Fibroblast of skin of right biceps (primary cell): ENCODE data around the gene SRGAP2C.
"Not testable (repeated sequence)": the region's sequence is repeated elsewhere in the genome, so short reads cannot be mapped to it uniquely, and the experiment has no call there.

Source experiments
- DNase-seq: peaks from one replicate; pipeline ENCODE4 v3.0.0-alpha.2; 2013

The SRGAP2C gene

DNA sequence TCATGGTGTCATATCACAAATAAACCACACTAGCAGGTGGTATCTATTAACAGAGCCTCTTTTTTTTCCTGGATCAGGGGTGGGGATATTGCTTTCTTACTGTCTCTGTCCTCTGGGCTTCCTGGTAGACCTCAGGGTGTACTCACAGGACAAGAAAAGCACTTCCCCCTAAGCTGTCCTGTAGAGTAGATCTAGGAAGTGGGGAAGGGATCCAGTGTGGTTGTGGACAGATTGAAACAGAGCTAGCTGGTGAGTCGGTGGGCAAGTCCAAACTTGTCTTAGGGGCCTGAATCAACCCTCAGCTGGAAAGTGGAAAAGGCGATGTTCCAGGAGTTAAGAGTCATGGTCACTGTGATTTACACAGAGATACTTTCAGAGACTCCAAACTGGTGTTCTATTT lies 96.7 kb downstream of the SRGAP2C start:
- not testable (repeated sequence) for DNase-seq

DNA sequence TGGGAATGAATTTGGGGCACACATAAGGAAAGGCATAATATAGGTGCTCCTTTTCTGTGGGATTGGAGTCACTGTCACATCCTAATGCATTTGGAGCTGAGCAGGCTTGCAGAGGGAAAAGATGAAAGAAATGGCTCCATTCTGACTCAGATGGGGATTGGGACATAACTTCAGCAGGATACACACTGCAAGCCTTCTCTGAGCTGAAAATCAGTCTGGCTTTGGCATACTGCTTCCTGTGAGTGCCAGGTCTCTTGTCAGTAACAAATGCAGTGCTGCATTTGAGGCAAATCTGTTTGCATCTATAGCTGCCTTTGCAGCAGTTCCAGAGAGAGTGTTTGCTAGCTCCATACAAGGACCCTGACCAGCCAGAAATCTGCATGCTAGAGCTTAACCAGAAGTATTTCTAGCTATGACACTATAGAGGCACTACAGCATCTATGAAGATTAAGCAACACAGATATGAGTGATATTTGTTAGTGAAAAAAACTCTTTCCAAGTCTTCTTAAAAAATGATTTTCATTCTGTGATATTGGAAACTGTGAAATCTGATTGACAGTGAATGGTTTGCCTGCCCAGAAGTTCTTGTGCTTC lies 98.9 kb downstream of the SRGAP2C start:
- peak; percentile 18 for DNase-seq

DNA sequence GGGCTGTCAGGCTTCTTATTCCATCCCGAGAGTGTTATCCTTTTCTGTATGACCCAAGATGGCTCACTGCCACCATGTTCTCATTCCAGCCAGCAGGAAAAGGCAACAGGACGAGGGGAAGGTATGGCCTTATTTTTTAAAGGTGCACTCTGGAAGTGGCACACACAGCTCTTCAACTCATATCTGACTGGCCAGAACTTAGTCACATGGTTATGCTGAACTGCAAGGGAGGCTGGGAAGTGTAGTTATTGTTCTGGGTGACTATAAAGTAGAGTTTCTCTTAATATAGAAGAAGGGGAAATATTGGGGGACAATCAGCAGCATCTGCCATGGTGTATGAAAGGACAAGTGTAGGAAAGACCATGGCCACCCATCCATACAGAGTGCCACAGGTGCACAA lies 107.8 kb downstream of the SRGAP2C start:
- DNase-seq = not testable (repeated sequence)

DNA sequence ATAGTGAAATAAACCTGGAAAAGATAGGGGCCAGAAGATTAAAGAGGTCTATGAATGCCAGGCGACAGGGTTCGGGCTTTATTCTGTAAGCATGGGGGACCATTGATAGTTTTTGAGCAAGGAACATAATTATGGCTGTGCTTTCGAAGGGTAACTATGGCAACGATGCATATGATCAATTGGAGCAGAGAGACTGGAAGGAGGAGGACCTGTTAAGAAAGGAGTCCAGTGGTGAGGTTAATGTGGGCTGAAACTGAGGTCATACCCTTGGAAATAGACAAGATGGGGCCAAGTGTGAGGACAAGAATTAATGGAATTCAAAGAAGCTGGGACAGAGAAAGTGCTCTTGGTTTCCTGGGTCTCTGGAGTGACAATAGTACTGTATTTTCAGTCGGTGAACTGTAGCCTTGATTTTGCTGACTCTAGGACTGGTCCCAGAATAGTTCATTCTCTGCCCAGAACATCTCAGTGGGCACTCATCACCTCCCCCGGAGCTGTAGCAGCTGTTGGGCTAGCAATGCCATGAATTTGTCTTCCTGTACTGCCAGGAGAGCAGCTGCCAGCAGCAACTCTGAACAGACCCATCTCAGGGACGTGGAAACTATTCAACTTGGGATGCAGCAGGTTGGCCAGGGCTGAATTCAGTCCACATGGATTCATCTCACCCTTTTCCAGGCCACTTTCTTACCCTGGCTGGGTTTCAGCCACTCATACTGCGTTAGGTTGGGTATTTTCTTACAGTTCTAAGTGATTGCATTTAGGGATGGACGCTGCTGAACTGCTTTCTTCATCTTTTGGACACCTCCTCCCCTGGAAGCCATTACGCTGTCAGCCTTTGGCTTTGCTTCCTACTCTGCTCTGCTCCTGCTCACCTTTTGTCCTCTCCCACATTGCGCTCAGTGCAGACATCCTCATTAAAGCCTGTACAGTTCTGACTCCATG lies 108.8 kb downstream of the SRGAP2C start:
- peak; percentile 0 for DNase-seq

DNA sequence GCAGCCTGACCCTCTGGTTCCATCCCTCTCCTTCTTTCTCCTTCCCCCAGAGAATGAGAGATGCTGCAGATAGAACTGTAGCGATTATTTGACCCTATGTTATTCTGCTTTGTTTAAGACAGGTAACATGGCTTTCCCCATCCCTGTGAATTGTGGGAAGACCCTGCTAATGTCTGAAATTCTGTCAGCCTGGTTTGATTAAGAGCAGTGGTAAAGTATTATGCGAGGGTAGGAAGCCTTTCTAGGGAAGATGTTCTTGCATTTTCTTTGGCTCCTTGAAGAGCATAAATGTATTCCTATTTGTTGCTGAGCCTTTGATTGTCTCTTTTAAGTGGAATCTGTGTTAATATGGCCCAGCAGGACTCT lies 109.4 kb downstream of the SRGAP2C start:
- DNase-seq = not testable (repeated sequence)

DNA sequence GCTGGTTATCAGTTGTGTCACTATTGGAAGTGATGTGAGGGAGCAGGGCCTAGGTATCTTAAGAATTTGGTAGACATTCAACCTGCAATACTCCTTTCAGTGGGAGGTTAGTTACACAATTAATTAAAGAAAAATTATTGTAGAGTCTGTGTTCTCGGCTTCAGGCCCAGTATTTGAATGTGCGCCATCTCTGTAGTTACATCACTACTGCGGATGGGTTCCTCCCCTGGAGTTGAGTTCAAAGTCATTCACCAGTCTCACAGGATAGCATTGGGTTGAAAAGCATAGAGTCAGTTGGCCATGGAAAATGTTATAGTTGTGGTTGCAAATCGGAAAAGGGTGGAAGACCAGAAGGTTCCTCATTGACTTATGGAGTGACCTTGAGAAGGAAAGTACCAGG lies 111.8 kb downstream of the SRGAP2C start:
- not testable (repeated sequence) for DNase-seq

DNA sequence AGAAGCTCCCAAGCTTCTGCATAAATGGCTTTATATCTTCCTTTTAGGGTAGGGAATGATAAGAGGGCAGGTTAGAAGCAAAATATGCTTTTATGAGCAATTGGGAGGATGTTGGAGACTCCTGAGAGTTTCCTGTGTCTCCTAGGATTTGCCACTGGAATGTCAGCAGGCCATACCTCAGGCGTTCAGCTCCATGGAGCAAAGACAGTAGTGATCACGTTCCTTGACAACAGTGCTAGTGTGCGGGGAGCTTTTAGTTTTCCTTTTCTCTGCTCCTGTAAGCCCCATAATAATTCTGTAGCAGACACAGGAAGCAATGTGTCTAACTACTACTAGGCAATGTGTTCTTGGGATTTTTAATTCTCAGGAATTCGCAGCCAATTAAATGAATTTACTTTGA lies 113.8 kb downstream of the SRGAP2C start:
- not testable (repeated sequence) for DNase-seq

DNA sequence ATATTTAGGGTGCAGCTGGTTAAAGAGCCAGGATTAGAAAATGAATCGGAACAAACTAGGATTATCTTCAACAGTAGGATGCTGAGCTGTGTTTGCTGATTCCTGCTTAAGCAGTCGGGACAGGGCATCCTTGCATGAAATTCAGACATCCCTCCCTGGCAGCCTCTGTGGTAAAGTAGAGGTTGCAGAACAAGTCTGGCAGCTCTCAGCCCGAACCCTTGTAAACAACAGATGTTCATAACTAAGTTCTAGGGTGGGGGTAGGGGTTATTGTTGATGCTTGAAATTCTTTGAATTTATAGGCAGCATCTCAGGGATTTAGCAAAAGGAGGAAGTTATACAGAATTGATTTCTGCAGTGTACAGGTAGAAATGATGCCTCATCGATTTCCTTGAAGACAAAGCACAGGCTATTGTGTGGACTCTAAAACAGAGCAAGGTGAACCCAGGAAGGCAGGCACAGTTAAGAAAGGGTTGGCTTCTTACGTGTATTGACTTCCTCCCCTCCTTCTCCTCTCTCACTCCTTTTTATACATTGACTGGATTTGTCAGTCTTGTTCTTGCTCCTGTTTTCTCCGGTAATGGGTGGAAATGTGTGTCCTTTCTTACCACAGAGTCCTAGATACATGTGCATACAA lies 114.9 kb downstream of the SRGAP2C start:
- not testable (repeated sequence) for DNase-seq

DNA sequence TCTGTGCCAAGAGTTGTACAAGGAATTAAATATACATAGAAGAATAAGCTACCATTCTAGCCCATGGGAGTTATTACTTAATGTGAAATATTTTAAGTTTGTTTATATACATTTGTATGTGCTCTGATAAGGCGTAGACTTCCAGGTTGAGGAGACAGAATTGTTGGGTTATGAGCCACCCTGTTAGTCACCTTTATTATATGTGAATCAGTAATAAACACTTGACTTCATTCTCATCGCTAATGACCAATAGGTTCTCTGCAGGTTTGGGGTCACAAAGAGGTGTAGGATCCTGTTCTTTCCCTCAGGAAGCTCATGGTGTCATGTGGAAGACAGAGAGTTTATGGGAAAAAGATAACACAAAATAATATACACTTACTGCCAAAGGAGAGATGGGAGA lies 117.1 kb downstream of the SRGAP2C start:
- not testable (repeated sequence) for DNase-seq

DNA sequence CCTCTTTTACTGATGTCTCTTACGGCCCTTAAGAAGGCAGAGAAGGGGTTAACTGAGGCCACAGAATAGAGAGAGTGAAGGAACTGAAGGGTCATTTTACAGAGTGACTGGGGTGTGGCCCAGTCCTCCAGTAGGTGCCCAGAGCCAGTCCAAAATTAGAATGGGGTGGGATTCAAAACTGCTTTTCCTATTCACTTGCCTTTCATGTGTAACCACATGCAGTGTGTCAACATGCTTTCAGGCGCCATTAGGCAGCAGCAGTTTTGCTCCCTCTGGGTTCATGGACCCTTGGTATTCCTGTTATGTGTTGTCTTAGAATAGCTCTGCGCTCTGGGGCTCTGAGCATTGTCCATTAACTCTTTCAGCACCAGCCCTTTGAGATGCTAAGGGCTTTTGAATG lies 123.0 kb downstream of the SRGAP2C start:
- not testable (repeated sequence) for DNase-seq

DNA sequence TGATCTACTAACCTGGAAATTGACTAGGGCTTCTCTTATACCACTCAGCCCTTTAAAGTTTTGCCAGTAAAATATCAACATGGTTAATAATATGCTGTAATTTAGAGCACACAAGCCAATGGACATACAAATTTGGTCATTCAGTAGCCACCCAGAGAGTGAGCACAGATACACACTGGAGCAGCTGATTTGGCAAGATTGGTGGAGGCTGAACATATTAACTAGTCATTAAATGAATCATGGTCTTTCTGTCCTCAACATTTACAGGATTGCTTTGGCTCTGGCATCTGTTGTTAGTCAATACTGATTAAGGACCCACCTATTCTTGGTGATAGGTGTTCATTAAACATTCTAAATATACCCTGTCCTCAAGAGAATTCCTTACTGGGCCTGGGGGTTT lies 130.7 kb downstream of the SRGAP2C start:
- DNase-seq = not testable (repeated sequence)

DNA sequence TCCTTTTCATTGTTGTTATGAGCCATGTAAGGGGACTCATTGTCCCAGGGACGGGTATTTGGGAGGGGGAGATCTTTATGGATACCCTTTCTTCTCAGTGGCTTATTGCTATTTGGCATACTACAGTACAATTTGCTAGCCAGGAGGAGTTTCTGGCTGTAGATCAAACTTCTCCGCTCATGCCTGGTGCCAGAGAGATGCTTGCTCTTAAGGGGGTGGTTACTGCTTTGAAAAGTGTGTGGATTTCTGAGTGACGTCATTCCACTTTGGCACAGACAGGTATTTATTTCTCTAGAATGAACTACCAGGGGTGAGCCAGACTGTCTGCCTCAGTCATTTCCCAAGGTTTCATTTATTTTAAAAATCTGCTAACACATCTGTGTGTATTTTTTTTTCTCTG lies 131.3 kb downstream of the SRGAP2C start:
- DNase-seq = not testable (repeated sequence)

DNA sequence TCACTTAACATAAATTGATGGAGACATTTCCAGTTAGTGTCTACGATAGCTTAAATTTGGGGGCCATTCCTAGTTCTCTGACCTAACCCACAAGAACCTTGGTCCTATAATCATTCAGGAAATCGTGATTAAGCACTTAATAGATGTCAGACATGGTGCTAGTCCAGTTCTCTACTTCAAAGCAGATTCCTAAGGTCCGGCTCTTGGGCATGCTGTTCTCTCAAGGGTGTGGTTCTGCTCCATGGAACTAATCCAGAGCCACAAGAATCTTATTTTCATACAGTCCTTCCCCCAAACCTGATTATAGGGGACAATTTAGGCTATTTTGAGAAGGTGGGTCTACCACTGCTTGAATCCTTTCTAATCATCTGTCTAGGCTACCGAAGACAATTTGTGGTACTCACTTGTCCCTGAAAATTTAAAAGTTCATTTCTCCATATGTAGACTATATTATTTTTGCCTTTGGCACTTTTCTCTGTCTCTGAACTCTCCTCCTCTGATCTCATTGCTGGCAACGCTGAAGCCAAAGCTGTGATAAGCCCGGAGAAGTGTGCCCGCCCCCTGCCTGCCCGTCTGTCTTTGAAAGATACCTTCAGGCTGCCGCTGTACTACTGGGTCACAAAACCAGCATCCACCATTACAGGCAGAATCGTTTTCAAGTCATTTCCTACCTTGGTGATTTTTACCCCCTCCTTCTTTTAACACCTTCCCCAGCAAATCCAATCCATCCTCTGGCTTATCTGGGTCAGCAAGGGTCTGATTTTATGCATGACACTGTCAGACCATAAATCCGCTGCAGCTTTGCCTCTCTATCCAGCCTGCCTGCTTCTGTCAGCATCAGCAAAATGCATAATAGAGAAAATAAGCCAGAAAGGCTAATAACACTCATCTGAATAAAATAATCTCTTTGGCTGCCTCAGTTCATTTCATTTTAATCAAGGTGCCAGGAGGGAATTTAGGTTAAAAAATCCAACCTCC lies 133.0 kb downstream of the SRGAP2C start:
- DNase-seq = not testable (repeated sequence)

DNA sequence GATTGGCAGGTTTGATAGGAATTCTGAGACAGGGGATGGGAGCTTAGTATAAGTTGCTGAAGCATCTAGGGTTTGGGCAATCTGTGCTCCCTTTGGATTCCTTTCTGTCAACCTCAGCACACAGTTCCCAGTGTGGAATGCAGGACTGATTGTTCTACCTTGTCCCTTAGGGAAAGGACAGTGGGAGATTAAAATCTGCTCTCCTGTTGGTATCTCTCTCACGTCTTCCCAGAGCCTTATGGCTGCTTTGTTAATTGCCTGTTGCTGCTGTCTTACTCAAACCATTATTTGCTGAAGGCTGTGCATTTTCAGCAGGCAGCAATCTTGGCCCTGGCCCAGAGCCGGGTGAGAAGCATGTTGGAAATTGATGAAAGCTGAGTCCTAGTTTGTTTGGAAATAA lies 133.9 kb downstream of the SRGAP2C start:
- DNase-seq = not testable (repeated sequence)

DNA sequence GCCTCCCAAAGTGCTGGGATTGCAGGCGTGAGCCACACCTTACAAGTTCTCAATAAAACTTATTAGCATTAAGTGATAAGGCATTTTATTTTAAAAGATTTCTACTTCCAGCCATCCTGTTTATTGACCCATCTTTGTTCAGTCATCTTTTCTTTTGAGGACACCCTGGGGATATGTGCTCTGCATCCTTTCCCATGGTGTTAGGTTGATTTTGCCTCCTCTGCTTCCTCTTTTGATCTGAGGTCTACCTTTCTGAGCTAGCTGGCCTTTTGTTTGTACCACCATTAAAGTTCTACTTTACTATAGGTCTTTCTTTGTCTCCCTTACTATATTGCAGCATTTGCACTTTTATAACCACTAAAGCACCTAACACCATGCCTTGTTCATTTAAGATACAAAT lies 136.9 kb downstream of the SRGAP2C start:
- DNase-seq = not testable (repeated sequence)

DNA sequence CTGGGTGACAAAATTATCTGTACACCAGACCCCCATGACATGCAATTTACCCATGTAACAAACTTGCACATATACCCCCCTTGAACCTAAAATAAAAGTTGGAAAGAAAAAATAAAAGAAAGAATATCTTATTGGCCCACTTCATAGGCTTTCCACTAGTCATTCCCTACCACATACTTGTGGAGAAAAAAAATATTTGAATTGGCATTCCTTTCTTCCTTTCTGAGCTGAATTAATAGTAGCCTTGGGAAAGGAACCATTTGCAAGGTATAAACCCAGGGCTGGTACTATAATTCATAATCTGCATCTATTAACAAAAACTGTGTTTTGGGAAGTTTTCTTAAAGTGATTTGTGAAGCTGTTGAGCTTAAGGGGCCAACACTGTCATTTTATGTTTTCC lies 140.0 kb downstream of the SRGAP2C start:
- not testable (repeated sequence) for DNase-seq

DNA sequence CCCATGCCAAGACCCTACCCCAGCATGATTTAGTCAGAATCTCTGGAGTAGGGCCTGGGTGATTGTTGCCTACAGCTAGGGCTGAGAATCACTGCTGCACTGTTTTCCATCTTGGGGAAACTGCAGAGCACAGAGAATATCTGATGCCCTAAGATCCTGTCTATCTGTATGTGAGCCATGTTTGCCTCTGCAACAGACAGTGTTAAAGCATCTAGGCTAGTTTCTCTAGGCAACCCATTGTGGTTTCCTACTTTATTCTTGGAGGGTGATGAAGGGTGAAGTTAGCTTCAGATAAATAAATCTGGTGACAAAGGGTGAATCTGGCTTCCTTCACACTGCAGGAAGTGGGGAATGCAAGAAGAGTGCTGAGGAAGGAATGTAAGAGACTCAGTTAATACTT lies 147.4 kb downstream of the SRGAP2C start:
- not testable (repeated sequence) for DNase-seq

DNA sequence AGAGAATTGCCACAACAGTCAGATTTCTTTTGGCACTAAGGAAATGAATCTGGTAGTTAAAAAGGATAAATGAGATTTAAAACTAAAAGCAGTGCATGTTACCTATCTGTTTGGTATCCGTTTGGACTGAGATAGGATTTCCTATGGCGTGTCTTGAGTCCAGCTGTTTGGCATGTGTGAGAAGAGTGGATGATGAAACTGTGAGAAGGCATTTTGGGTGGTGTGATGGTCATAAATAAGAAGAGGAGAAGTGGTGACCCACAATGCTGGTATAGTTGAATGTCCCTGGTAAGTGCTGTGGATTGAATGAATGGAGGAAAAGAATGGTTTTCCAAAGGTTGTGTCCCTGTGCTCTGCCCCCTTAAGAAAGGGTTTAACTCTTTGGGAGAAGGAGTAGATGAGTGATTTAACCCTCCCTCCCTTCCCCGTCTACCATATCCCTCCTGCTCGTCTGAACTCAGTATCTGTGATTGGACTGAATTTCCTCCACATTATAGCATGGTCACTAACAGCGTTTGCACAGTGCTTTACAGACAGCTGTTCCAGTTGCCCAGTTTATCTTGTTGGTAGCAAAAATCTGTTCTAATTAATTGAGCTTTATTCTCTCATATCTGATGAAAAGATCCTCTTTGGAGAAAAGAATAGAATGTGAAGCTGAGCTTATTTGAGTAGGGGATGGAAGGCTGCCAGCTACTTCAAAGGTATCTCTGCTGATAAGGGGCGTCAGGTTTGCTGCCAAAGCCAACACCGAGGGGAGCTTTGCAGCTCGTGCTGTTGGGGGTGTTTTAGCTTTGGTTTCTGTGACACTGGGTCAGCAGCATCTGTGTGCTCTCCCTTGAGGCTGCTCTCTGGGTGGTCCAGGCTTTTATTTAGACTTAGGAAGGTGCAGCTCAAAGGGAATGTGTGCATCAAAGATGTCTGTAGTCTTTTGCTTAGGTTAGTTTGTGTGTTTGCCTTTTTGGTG lies 148.1 kb downstream of the SRGAP2C start:
- not testable (repeated sequence) for DNase-seq

DNA sequence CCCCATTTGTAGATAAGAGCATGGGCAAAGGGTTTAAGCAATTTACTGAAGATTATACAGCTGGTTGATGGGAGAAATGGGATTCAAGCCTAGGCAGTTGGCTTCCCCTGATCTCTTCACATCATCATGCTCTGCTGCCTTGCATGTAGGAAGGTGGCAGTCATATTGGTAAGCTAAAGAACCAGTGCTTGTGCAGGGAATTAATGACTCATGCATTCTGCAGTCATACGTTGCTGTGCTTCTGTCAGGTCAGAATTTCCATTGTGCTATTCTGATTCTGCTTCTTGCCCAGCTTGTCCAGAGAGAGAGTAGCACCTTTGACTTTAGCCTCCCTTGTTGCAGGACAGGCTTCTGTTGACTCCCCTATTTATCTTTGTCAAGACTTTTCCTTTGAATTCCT lies 153.2 kb downstream of the SRGAP2C start:
- not testable (repeated sequence) for DNase-seq

DNA sequence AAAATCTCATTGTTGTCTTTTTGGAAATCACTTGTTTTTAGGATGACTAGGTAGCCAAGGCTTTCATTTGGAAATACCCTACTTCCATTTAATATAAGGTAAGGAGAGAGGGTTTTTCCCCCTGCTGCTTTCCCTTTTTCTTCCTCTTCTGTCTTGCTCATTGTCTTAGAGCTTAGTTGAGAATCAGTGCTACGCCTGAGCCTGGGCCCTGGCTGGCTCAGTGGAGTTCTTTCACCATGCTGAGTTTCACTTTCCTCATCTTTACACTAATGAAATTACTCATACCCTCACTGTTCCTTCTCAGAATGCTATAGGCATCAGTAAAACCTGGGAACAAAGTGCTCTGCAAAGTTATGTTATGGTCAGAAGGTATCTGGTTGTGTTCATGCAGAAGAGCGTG lies 154.8 kb downstream of the SRGAP2C start:
- DNase-seq = not testable (repeated sequence)

DNA sequence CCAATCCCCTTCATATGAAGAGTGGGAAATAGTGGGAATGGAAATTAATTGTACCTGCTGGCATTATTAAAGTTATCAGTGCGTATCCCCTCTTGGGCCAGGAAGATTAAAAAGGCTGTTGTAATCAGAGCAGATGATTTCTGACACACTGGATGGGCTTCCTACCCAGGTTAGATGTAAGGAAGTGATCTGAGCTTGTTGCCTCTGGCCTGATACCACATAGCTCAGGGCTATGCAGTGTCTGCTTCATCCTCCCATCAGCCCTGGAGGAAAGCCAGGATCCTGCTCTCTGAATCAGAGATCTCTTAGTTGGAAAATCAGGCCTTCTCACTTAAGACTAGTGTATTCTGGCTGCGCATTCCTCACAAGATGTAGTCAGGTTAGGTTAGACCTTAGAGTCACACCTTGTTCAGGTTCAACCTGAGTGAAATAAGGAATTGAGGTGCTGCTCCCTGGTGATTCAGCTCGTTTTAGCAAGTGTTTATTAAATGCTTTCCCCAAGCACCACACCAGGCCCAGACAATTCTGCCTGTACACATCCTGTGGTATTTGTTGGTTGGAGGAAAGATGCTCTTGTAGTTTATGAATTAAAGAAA lies 158.6 kb downstream of the SRGAP2C start:
- peak; percentile 66 for DNase-seq
